HepG2 (cell line): ENCODE measurements around the gene RPS15A. TPM values are rescaled to one million over a fixed set of nuclear protein-coding genes. Genes with fewer than 3 reads are reported as not detected.

Source experiments
- ARNTL ChIP-seq: sonication (generic); formaldehyde crosslinking; IDR thresholded peaks from 2 replicates; pipeline ENCODE4 v1.4.0; 2020; ENCODE audit warnings: mild to moderate bottlenecking, missing genetic modification reagents
- ATF7 ChIP-seq, 2 experiments: fragments of 450-650 bp in 1 of 2; sonication (generic) in 1 of 2; formaldehyde crosslinking in 1 of 2; IDR thresholded peaks; 2 replicates each; pipeline versions ENCODE4 v1.4.0 to v1.6.1; 2016 to 2020; ENCODE audit warnings: antibody characterized with exemption in 1 of 2, mild to moderate bottlenecking in 1 of 2, missing genetic modification reagents in 1 of 2
- CAMTA2 ChIP-seq: sonication (generic); formaldehyde crosslinking; IDR thresholded peaks from 2 replicates; pipeline ENCODE4 v1.4.0; 2020; ENCODE audit warnings: mild to moderate bottlenecking, missing genetic modification reagents, borderline replicate concordance
- CHCHD3 ChIP-seq: sonication (generic); formaldehyde crosslinking; IDR thresholded peaks from 2 replicates; pipeline ENCODE4 v1.8.0; 2022; ENCODE audit warnings: mild to moderate bottlenecking, missing genetic modification reagents, moderate library complexity
- ISL2 ChIP-seq: sonication (generic); formaldehyde crosslinking; IDR thresholded peaks from 2 replicates; pipeline ENCODE4 v1.5.0; 2020; ENCODE audit warnings: missing genetic modification reagents
- NCOA1 ChIP-seq: sonication (generic); formaldehyde crosslinking; IDR thresholded peaks from 2 replicates; pipeline ENCODE4 v1.9.0; 2021; ENCODE audit warnings: missing genetic modification reagents
- PAX8 ChIP-seq: sonication (generic); formaldehyde crosslinking; IDR thresholded peaks from 2 replicates; pipeline ENCODE4 v1.8.0; 2022; ENCODE audit warnings: mild to moderate bottlenecking, missing genetic modification reagents, borderline replicate concordance
- PHB2 ChIP-seq: fragments of 450-650 bp; IDR thresholded peaks from 2 replicates; pipeline ENCODE4 v1.6.1; 2018; ENCODE audit not compliant: partially characterized antibody
- RBM39 ChIP-seq: fragments of 200-400 bp; formaldehyde crosslinking; IDR thresholded peaks from one replicate; pipeline ENCODE4 v1.6.1; 2018; ENCODE audit warnings: antibody characterized with exemption, mild to moderate bottlenecking, low read depth, low read length; ENCODE audit not compliant: poor library complexity, severe bottlenecking
- ZBTB44 ChIP-seq: sonication (generic); formaldehyde crosslinking; IDR thresholded peaks from 2 replicates; pipeline ENCODE4 v1.4.0; 2020; ENCODE audit warnings: missing genetic modification reagents
- ZFP36 ChIP-seq: fragments of 150-350 bp; IDR thresholded peaks from 2 replicates; pipeline ENCODE4 v1.6.1; 2018; ENCODE audit warnings: borderline replicate concordance, low read length, low read depth; ENCODE audit not compliant: partially characterized antibody
- ZNF234 ChIP-seq: sonication (generic); formaldehyde crosslinking; conservative IDR thresholded peaks from 2 replicates; pipeline ENCODE4 v1.5.1; 2020; ENCODE audit warnings: mild to moderate bottlenecking, missing genetic modification reagents
- ZNF362 ChIP-seq: sonication (generic); formaldehyde crosslinking; IDR thresholded peaks from 2 replicates; pipeline ENCODE4 v1.4.0; 2020; ENCODE audit warnings: missing genetic modification reagents, mild to moderate bottlenecking, borderline replicate concordance
- ZNF468 ChIP-seq: sonication (generic); formaldehyde crosslinking; IDR thresholded peaks from 2 replicates; pipeline ENCODE4 v1.8.0; 2022; ENCODE audit warnings: mild to moderate bottlenecking, moderate library complexity, missing genetic modification reagents
- ZNF549 ChIP-seq: sonication (generic); formaldehyde crosslinking; IDR thresholded peaks from 2 replicates; pipeline ENCODE4 v1.5.0; 2020; ENCODE audit warnings: missing genetic modification reagents
- ZNF562 ChIP-seq: sonication (generic); formaldehyde crosslinking; IDR thresholded peaks from 2 replicates; pipeline ENCODE4 v1.8.0; 2022; ENCODE audit warnings: missing genetic modification reagents, borderline replicate concordance
- ZNF800 ChIP-seq: sonication (generic); formaldehyde crosslinking; IDR thresholded peaks from 2 replicates; pipeline ENCODE4 v1.4.0; 2020; ENCODE audit warnings: missing genetic modification reagents
- polyA plus RNA-seq, 8 experiments: library from polyadenylated mRNA; depleted of rRNA in 3 of 8; stranded (reverse) in 7 of 8; unstranded in 1 of 8; fragments of >200 nt; fragmentation: Illumina TruSeq in 4 of 8; extraction: Trizol in 4 of 8; gene quantifications; 2 replicates each; pipeline versions ENCODE4 v1.2.1 to v1.2.3, GENCODE V29; 2011 to 2016; ENCODE audit warnings: low read depth in 4 of 8, missing spikeins in 1 of 8, mixed read lengths in 1 of 8; ENCODE audit not compliant: insufficient read depth in 1 of 8
- total RNA-seq, 5 experiments: library from RNA; depleted of rRNA; stranded (reverse); fragments of >200 nt; fragmentation: Illumina TruSeq; extraction: Trizol; gene quantifications; 2 replicates each; pipeline ENCODE4 v1.2.3, GENCODE V29; 2016; ENCODE audit warnings: low read depth in 1 of 5
- TF ChIP-seq, protein P1 (sequence below): IDR thresholded peaks from 2 replicates; pipeline ENCODE4 v1.6.1; 2012; ENCODE audit warnings: low read length, improper control_type of control experiment
- TF ChIP-seq, protein P2 (sequence below): sonication (generic); formaldehyde crosslinking; IDR thresholded peaks from 2 replicates; pipeline ENCODE4 v1.4.0; 2020; ENCODE audit warnings: missing genetic modification reagents, low read depth, mild to moderate bottlenecking, borderline replicate concordance

RPS15A gene
- total and polyA plus RNA-seq, 2 of the 13 experiments (the other 11 are each of a cell fraction or from before 2014, with no cell fraction given): 5,489 to 9,457 TPM

DNA sequence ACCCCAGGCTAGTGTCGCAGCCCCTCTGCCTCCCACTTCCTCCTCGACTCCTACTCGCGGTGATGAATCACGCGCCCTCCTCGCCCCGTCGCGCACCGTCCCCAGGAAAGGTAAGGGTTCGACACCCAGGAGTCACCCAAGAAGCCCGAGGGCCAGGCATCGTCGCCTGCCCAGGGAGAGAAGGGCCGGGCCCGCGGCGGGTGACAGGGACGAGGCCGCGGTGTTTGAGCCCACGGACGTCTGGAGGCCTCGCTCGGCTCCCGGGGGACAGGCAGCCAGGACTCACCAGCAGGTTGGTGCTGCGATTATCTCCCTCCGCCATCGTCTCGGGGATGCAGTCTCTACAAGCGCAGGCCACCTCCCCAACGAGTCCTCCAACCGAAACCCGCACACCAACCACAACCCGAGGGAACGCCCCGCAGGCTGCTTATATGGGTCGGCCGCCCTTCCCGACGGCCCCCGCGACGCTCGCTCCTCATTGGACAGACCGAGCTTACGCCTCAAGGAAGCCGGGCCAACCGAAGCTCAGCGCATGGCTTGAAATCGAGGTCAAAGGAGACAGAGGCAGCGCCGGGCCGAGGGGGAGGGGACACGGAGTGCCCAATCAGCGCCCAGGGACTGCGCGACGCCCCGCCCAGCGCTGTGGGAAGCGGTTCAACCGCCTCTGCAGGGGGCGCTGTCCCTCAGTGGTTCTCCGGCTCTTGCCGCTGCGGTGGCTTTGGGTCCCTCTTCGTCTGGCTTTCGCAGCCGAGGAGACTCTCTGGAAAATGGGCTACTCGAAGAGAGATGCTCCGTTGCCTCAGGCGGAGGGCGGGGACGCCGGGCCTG, 11.2 kb upstream of the RPS15A start, which contains the start of gene ARL6IP1 (continued):
- peak; percentile 90; the same call in 1 of the 2 replicates for TF ChIP-seq ZNF468
- TF ChIP-seq ZNF362 (CRISPR knock-in tag): 0 out of 2 replicates have a peak, but pooled peaks have one; percentile 34
- peak; percentile 100 for TF ChIP-seq RBM39
- peak; percentile 96 for TF ChIP-seq CAMTA2
- no peak; the same call in 1 of the 2 replicates for TF ChIP-seq ZNF234
- TF ChIP-seq, protein P1, sequence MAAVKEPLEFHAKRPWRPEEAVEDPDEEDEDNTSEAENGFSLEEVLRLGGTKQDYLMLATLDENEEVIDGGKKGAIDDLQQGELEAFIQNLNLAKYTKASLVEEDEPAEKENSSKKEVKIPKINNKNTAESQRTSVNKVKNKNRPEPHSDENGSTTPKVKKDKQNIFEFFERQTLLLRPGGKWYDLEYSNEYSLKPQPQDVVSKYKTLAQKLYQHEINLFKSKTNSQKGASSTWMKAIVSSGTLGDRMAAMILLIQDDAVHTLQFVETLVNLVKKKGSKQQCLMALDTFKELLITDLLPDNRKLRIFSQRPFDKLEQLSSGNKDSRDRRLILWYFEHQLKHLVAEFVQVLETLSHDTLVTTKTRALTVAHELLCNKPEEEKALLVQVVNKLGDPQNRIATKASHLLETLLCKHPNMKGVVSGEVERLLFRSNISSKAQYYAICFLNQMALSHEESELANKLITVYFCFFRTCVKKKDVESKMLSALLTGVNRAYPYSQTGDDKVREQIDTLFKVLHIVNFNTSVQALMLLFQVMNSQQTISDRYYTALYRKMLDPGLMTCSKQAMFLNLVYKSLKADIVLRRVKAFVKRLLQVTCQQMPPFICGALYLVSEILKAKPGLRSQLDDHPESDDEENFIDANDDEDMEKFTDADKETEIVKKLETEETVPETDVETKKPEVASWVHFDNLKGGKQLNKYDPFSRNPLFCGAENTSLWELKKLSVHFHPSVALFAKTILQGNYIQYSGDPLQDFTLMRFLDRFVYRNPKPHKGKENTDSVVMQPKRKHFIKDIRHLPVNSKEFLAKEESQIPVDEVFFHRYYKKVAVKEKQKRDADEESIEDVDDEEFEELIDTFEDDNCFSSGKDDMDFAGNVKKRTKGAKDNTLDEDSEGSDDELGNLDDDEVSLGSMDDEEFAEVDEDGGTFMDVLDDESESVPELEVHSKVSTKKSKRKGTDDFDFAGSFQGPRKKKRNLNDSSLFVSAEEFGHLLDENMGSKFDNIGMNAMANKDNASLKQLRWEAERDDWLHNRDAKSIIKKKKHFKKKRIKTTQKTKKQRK: no peak
- peak; percentile 94 for TF ChIP-seq PAX8 (CRISPR knock-in tag)
- TF ChIP-seq, protein P2, sequence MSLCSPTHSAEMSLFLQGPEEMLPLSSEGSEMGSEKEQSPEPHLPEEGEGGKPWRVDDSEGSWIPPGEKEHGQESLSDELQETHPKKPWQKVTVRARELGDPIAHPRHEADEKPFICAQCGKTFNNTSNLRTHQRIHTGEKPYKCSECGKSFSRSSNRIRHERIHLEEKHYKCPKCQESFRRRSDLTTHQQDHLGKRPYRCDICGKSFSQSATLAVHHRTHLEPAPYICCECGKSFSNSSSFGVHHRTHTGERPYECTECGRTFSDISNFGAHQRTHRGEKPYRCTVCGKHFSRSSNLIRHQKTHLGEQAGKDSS (CRISPR knock-in tag): peak; percentile 98
- TF ChIP-seq ATF7 (IDR thresholded peaks at IDR 0.05): no peak
- TF ChIP-seq ATF7 (CRISPR knock-in tag; IDR thresholded peaks at IDR 0.05): peak; percentile 78; the same call in 1 of the 2 replicates
- TF ChIP-seq NCOA1 (CRISPR knock-in tag): peak; percentile 94
- TF ChIP-seq ZNF562: no peak; the same call in 1 of the 2 replicates
- peak; percentile 88; the same call in 1 of the 2 replicates for TF ChIP-seq ARNTL
- peak; percentile 65 for TF ChIP-seq ZBTB44
- no peak for TF ChIP-seq ZNF549 (CRISPR knock-in tag)
- peak; percentile 94 for TF ChIP-seq ZNF800 (CRISPR knock-in tag)
- TF ChIP-seq CHCHD3 (CRISPR knock-in tag): peak; percentile 54; the same call in 1 of the 2 replicates
- TF ChIP-seq ZFP36: no peak
- TF ChIP-seq ISL2 (CRISPR knock-in tag): peak; percentile 87
- no peak for TF ChIP-seq PHB2
